Mammary epithelial cell (primary cell): ENCODE data around the gene GLP2R.

Source experiments
- CTCF ChIP-seq, 2 donors: IDR thresholded peaks in 1 of 2; conservative IDR thresholded peaks in 1 of 2; 2 replicates each; pipeline ENCODE4 v1.5.1; 2011 to 2012; ENCODE audit warnings: inconsistent platforms in 2 of 2, low read length in 2 of 2, mild to moderate bottlenecking in 2 of 2, control low read depth in 1 of 2, low read depth in 1 of 2; ENCODE audit not compliant: insufficient read depth in 1 of 2; ENCODE audit errors: extremely low read depth in 1 of 2
- EZH2 ChIP-seq: IDR thresholded peaks from 2 replicates; pipeline ENCODE4 v1.6.1; 2012; ENCODE audit warnings: low read length, inconsistent platforms, borderline replicate concordance

GRCh38 chr17:9893411-9894012 is 67.8 kb downstream of the GLP2R start:
- TF ChIP-seq CTCF (conservative IDR thresholded peaks at IDR 0.05 in 1 of 2, IDR thresholded peaks at IDR 0.05 in 1 of 2; ENCODE audit: extremely low read depth in 1 of 2, insufficient read depth in 1 of 2, low read depth in 1 of 2, low read length in 2 of 2) (no peak), EZH2 (no peak)
